Measurements from ENCODE around the gene MYO7A. TPM values are rescaled to one million over a fixed set of nuclear protein-coding genes. Genes with fewer than 3 reads are reported as not detected.

Gene MYO7A
- total RNA-seq, 3 donors from 2014 or later (not counting 1 experiment from before 2014, with no cell fraction given), result 0.20 to 1.1 (median 0.68) TPM

DNA sequence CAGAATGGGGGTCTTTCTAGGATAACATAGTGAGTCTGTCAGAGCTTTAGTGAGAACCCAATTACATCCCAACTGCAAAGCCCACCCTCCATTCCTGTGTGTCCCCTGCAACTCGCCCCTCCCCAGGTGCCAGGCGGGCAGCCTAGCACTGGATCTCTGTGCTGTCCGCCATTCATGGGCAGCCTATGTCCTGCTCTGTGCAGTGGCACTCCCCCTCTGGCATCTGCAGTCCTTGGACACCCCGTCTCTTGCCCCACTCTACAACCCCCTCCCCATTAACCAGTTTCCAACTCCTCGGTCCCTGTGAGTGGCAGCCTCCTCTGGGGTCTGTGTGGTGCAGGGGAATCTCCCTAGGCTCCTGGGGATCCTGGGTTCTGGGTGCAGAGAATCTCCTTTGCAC lies 37.0 kb downstream of the MYO7A start:
- H3K4me3 Mint-ChIP-seq, result no peak overlapping the region

GRCh38 chr11:77166021-77166420 lies 38.0 kb downstream of the MYO7A start:
- no peak for ATAC-seq
- WGBS (ENCODE audit: insufficient coverage), result 92% methylated on average over 8 of the region's 8 CpGs
- no peaks in the 10 kb centered on the region for H3K36me3 Mint-ChIP-seq

More for the DNA sequence above, 37.0 kb downstream of the MYO7A start:
- Histone ChIP-seq H3K4me1 (ENCODE audit: control insufficient read depth, insufficient read depth, low read length) (no peaks in the 10 kb centered on the region), H3K27ac (ENCODE audit: low read length) (no peak overlapping the region), H3K4me3 (ENCODE audit: low read length) (no peak overlapping the region), H3K9me3 (ENCODE audit: control insufficient read depth, insufficient read depth, low read length) (no peaks in the 10 kb centered on the region), H3K36me3 (ENCODE audit: control insufficient read depth, insufficient read depth, low read length) (no peaks in the 10 kb centered on the region), H3K27me3 (ENCODE audit: control insufficient read depth, insufficient read depth, low read length) (no peaks in the 10 kb centered on the region)
- no peak for DNase-seq
- no peak for ATAC-seq
- TF ChIP-seq, protein P1, sequence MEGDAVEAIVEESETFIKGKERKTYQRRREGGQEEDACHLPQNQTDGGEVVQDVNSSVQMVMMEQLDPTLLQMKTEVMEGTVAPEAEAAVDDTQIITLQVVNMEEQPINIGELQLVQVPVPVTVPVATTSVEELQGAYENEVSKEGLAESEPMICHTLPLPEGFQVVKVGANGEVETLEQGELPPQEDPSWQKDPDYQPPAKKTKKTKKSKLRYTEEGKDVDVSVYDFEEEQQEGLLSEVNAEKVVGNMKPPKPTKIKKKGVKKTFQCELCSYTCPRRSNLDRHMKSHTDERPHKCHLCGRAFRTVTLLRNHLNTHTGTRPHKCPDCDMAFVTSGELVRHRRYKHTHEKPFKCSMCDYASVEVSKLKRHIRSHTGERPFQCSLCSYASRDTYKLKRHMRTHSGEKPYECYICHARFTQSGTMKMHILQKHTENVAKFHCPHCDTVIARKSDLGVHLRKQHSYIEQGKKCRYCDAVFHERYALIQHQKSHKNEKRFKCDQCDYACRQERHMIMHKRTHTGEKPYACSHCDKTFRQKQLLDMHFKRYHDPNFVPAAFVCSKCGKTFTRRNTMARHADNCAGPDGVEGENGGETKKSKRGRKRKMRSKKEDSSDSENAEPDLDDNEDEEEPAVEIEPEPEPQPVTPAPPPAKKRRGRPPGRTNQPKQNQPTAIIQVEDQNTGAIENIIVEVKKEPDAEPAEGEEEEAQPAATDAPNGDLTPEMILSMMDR (IDR thresholded peaks at IDR 0.05), result no peak
- Mint-ChIP-seq H3K4me1 (no peaks in the 10 kb centered on the region), H3K36me3 (no peaks in the 10 kb centered on the region), H3K27me3 (ENCODE audit: low read depth in 2 of 2) (no peaks in the 10 kb centered on the region), H3K27ac (no peak overlapping the region), H3K9me3 (no peaks in the 10 kb centered on the region)
- 86% methylated on average over 5 of the region's 5 CpGs for WGBS (ENCODE audit: insufficient coverage)
- intact Hi-C loops (cut with micrococcal nuclease), result no loop called here

GRCh38 chr11:77167111-77167626 lies 39.1 kb downstream of the MYO7A start:
- no peak for DNase-seq
- Histone ChIP-seq H3K9me3 (ENCODE audit: control insufficient read depth, insufficient read depth, low read length) (no peaks in the 10 kb centered on the region), H3K4me3 (ENCODE audit: low read length) (no peak overlapping the region), H3K27me3 (ENCODE audit: control insufficient read depth, insufficient read depth, low read length) (no peaks in the 10 kb centered on the region), H3K27ac (ENCODE audit: low read length) (no peak overlapping the region), H3K36me3 (ENCODE audit: control insufficient read depth, insufficient read depth, low read length) (no peaks in the 10 kb centered on the region), H3K4me1 (ENCODE audit: control insufficient read depth, insufficient read depth, low read length) (no peaks in the 10 kb centered on the region)
- H3K27me3 Mint-ChIP-seq (ENCODE audit: low read depth in 2 of 2), result no peaks in the 10 kb centered on the region
- intact Hi-C loops (cut with micrococcal nuclease), result no loop called here
- no peaks in the 10 kb centered on the region for H3K9me3 Mint-ChIP-seq
- WGBS (ENCODE audit: insufficient coverage), result 89% methylated on average over 9 of the region's 9 CpGs
- H3K27ac Mint-ChIP-seq, result no peak overlapping the region
- no peak for ATAC-seq
- H3K4me1 Mint-ChIP-seq, result no peaks in the 10 kb centered on the region
- no peak overlapping the region for H3K4me3 Mint-ChIP-seq
- H3K36me3 Mint-ChIP-seq, result no peaks in the 10 kb centered on the region
- TF ChIP-seq, protein P1 (IDR thresholded peaks at IDR 0.05), result no peak

More at GRCh38 chr11:77166021-77166420, 38.0 kb downstream of the MYO7A start:
- no peaks in the 10 kb centered on the region for H3K27me3 ChIP-seq (ENCODE audit: control insufficient read depth, insufficient read depth, low read length)
- Mint-ChIP-seq H3K9me3 (no peaks in the 10 kb centered on the region), H3K27ac (no peak overlapping the region), H3K4me1 (no peaks in the 10 kb centered on the region), H3K4me3 (no peak overlapping the region), H3K27me3 (ENCODE audit: low read depth in 2 of 2) (no peaks in the 10 kb centered on the region)
- H3K9me3 ChIP-seq (ENCODE audit: control insufficient read depth, insufficient read depth, low read length), result no peaks in the 10 kb centered on the region
- no peak overlapping the region for H3K4me3 ChIP-seq (ENCODE audit: low read length)
- TF ChIP-seq, protein P1 (IDR thresholded peaks at IDR 0.05), result no peak
- no peak overlapping the region for H3K27ac ChIP-seq (ENCODE audit: low read length)
- no peaks in the 10 kb centered on the region for H3K4me1 ChIP-seq (ENCODE audit: control insufficient read depth, insufficient read depth, low read length)
- DNase-seq, result no peak
- H3K36me3 ChIP-seq (ENCODE audit: control insufficient read depth, insufficient read depth, low read length), result no peaks in the 10 kb centered on the region
- intact Hi-C loops (cut with micrococcal nuclease), result no loop called here

- Histone ChIP-seq H3K4me3 (ENCODE audit: low read length) (no peak overlapping the region), H3K36me3 (ENCODE audit: control insufficient read depth, insufficient read depth, low read length) (no peaks in the 10 kb centered on the region), H3K9me3 (ENCODE audit: control insufficient read depth, insufficient read depth, low read length) (no peaks in the 10 kb centered on the region), H3K27ac (ENCODE audit: low read length) (no peak overlapping the region), H3K27me3 (ENCODE audit: control insufficient read depth, insufficient read depth, low read length) (no peaks in the 10 kb centered on the region), H3K4me1 (ENCODE audit: control insufficient read depth, insufficient read depth, low read length) (no peaks in the 10 kb centered on the region)
- no peak for DNase-seq
- no peaks in the 10 kb centered on the region for H3K4me1 Mint-ChIP-seq
- no peak overlapping the region for H3K27ac Mint-ChIP-seq
- no peak for ATAC-seq
- H3K9me3 Mint-ChIP-seq, result no peaks in the 10 kb centered on the region
- WGBS (ENCODE audit: insufficient coverage), result 80% methylated on average over 8 of the region's 8 CpGs
- intact Hi-C loops (cut with micrococcal nuclease), result no loop called here
- no peaks in the 10 kb centered on the region for H3K36me3 Mint-ChIP-seq
- H3K27me3 Mint-ChIP-seq (ENCODE audit: low read depth in 2 of 2), result no peaks in the 10 kb centered on the region
- H3K4me3 Mint-ChIP-seq, result no peak overlapping the region
- TF ChIP-seq, protein P1 (IDR thresholded peaks at IDR 0.05), result no peak
These were observed 39.7 kb downstream of the MYO7A start for GRCh38 chr11:77167791-77168190.
